Stimulated activated naive CD8-positive, alpha-beta T cell treated with anti-CD3 and anti-CD28 coated beads, Interleukin-15, Interleukin-2, amounts not matched to agents 100 ng/mL and 50 ng/mL, for 24 hours (primary cell): ENCODE data around the gene PALMD.

Experiments
- H3K27ac Mint-ChIP-seq: one replicate; pipeline ENCODE4 v1.8.0; 2021; ENCODE audit warnings: mild to moderate bottlenecking, mixed read lengths
- H3K27me3 Mint-ChIP-seq: one replicate; pipeline ENCODE4 v1.8.0; 2021; ENCODE audit warnings: mixed read lengths
- H3K36me3 Mint-ChIP-seq: one replicate; pipeline ENCODE4 v1.8.0; 2021; ENCODE audit warnings: low read depth, mixed read lengths
- H3K4me1 Mint-ChIP-seq: one replicate; pipeline ENCODE4 v1.8.0; 2021; ENCODE audit warnings: low read depth, mixed read lengths
- H3K4me3 Mint-ChIP-seq: one replicate; pipeline ENCODE4 v1.8.0; 2021; ENCODE audit warnings: mild to moderate bottlenecking, mixed read lengths
- H3K9me3 Mint-ChIP-seq: one replicate; pipeline ENCODE4 v1.8.0; 2021; ENCODE audit warnings: mixed read lengths

Gene PALMD

GRCh38 chr1:99645699-99646531 is at the start of gene PALMD:
TSS of gene PALMD (plus strand) at chr1:99646113. CDS start at chr1:99646318, 205 bp downstream.
- Mint-ChIP-seq H3K36me3 (no peaks in the 10 kb centered on the region), H3K4me3 (no peak within 1 kb of the TSS), H3K27me3 (peaks cover 36% of the 10 kb centered on the region), H3K9me3 (no peaks in the 10 kb centered on the region), H3K4me1 (no peaks in the 10 kb centered on the region), H3K27ac (no peak within 1 kb of the TSS)

GRCh38 chr1:99598738-99599411 is 47.0 kb upstream of the PALMD start:
- H3K27ac Mint-ChIP-seq: no peak overlapping the region
- no peak overlapping the region for H3K4me3 Mint-ChIP-seq
- H3K36me3 Mint-ChIP-seq: no peaks in the 10 kb centered on the region
- H3K9me3 Mint-ChIP-seq: no peaks in the 10 kb centered on the region
- H3K27me3 Mint-ChIP-seq: no peaks in the 10 kb centered on the region
- H3K4me1 Mint-ChIP-seq: no peaks in the 10 kb centered on the region

GRCh38 chr1:99599678-99600175 is 46.2 kb upstream of the PALMD start:
- Mint-ChIP-seq H3K4me3 (no peak overlapping the region), H3K36me3 (no peaks in the 10 kb centered on the region), H3K27me3 (no peaks in the 10 kb centered on the region), H3K9me3 (no peaks in the 10 kb centered on the region), H3K27ac (no peak overlapping the region), H3K4me1 (no peaks in the 10 kb centered on the region)

GRCh38 chr1:99600782-99601181 is 45.1 kb upstream of the PALMD start:
- Mint-ChIP-seq H3K36me3 (no peaks in the 10 kb centered on the region), H3K4me3 (no peak overlapping the region), H3K27me3 (no peaks in the 10 kb centered on the region), H3K4me1 (no peaks in the 10 kb centered on the region), H3K27ac (no peak overlapping the region), H3K9me3 (no peaks in the 10 kb centered on the region)

- H3K27ac Mint-ChIP-seq: no peak overlapping the region
- H3K9me3 Mint-ChIP-seq: no peaks in the 10 kb centered on the region
- no peaks in the 10 kb centered on the region for H3K27me3 Mint-ChIP-seq
- no peaks in the 10 kb centered on the region for H3K4me1 Mint-ChIP-seq
- no peaks in the 10 kb centered on the region for H3K36me3 Mint-ChIP-seq
- no peak overlapping the region for H3K4me3 Mint-ChIP-seq
These were observed 44.7 kb upstream of the PALMD start for GRCh38 chr1:99601208-99601607.

- no peaks in the 10 kb centered on the region for H3K4me1 Mint-ChIP-seq
- H3K27me3 Mint-ChIP-seq: no peaks in the 10 kb centered on the region
- H3K9me3 Mint-ChIP-seq: no peaks in the 10 kb centered on the region
- H3K36me3 Mint-ChIP-seq: no peaks in the 10 kb centered on the region
- H3K27ac Mint-ChIP-seq: no peak overlapping the region
- no peak overlapping the region for H3K4me3 Mint-ChIP-seq
These were observed 44.1 kb upstream of the PALMD start for GRCh38 chr1:99601709-99602403.

GRCh38 chr1:99602404-99602969 is 43.4 kb upstream of the PALMD start:
- peaks cover 2% of the 10 kb centered on the region for H3K9me3 Mint-ChIP-seq
- no peaks in the 10 kb centered on the region for H3K36me3 Mint-ChIP-seq
- H3K27me3 Mint-ChIP-seq: no peaks in the 10 kb centered on the region
- no peaks in the 10 kb centered on the region for H3K4me1 Mint-ChIP-seq
- H3K4me3 Mint-ChIP-seq: no peak overlapping the region
- H3K27ac Mint-ChIP-seq: no peak overlapping the region

- H3K36me3 Mint-ChIP-seq: no peaks in the 10 kb centered on the region
- H3K4me3 Mint-ChIP-seq: no peak overlapping the region
- H3K27ac Mint-ChIP-seq: no peak overlapping the region
- H3K9me3 Mint-ChIP-seq: peaks cover 5% of the 10 kb centered on the region
- no peaks in the 10 kb centered on the region for H3K27me3 Mint-ChIP-seq
- H3K4me1 Mint-ChIP-seq: no peaks in the 10 kb centered on the region
These were observed 42.0 kb upstream of the PALMD start for GRCh38 chr1:99603699-99604560.

- Mint-ChIP-seq H3K27me3 (no peaks in the 10 kb centered on the region), H3K4me3 (no peak overlapping the region), H3K9me3 (peaks cover 10% of the 10 kb centered on the region), H3K27ac (no peak overlapping the region), H3K4me1 (no peaks in the 10 kb centered on the region), H3K36me3 (no peaks in the 10 kb centered on the region)
These were observed 39.6 kb upstream of the PALMD start for GRCh38 chr1:99606306-99606705.

GRCh38 chr1:99607590-99607989 is 38.3 kb upstream of the PALMD start:
- no peaks in the 10 kb centered on the region for H3K4me1 Mint-ChIP-seq
- no peak overlapping the region for H3K4me3 Mint-ChIP-seq
- H3K36me3 Mint-ChIP-seq: no peaks in the 10 kb centered on the region
- H3K27me3 Mint-ChIP-seq: peaks cover 4% of the 10 kb centered on the region
- no peak overlapping the region for H3K27ac Mint-ChIP-seq
- H3K9me3 Mint-ChIP-seq: peaks cover 10% of the 10 kb centered on the region

- H3K36me3 Mint-ChIP-seq: no peaks in the 10 kb centered on the region
- H3K9me3 Mint-ChIP-seq: peaks cover 10% of the 10 kb centered on the region
- H3K4me1 Mint-ChIP-seq: no peaks in the 10 kb centered on the region
- no peak overlapping the region for H3K27ac Mint-ChIP-seq
- H3K4me3 Mint-ChIP-seq: no peak overlapping the region
- H3K27me3 Mint-ChIP-seq: peaks cover 5% of the 10 kb centered on the region
These were observed 37.9 kb upstream of the PALMD start for GRCh38 chr1:99608058-99608457.

GRCh38 chr1:99613716-99614115 is 32.2 kb upstream of the PALMD start:
- H3K4me1 Mint-ChIP-seq: no peaks in the 10 kb centered on the region
- peaks cover 7% of the 10 kb centered on the region for H3K9me3 Mint-ChIP-seq
- H3K4me3 Mint-ChIP-seq: no peak overlapping the region
- H3K36me3 Mint-ChIP-seq: no peaks in the 10 kb centered on the region
- H3K27me3 Mint-ChIP-seq: peaks cover 22% of the 10 kb centered on the region
- no peak overlapping the region for H3K27ac Mint-ChIP-seq

GRCh38 chr1:99614728-99615127 is 31.2 kb upstream of the PALMD start:
- no peak overlapping the region for H3K4me3 Mint-ChIP-seq
- no peaks in the 10 kb centered on the region for H3K4me1 Mint-ChIP-seq
- H3K27me3 Mint-ChIP-seq: peaks cover 22% of the 10 kb centered on the region
- no peak overlapping the region for H3K27ac Mint-ChIP-seq
- no peaks in the 10 kb centered on the region for H3K36me3 Mint-ChIP-seq
- H3K9me3 Mint-ChIP-seq: no peaks in the 10 kb centered on the region

- Mint-ChIP-seq H3K9me3 (no peaks in the 10 kb centered on the region), H3K4me1 (no peaks in the 10 kb centered on the region), H3K27ac (no peak overlapping the region), H3K36me3 (no peaks in the 10 kb centered on the region), H3K4me3 (no peak overlapping the region), H3K27me3 (peaks cover 14% of the 10 kb centered on the region)
These were observed 26.3 kb upstream of the PALMD start for GRCh38 chr1:99619583-99619982.
